GM11168 (cell line): Measurements from ENCODE around the gene FAM83G.

Experiments
- in situ Hi-C: fragments of 300-500 bp; cut with MboI; formaldehyde crosslinking; loops from one replicate; pipeline ENCODE4 v1.12.0; 2022; ENCODE audit warnings: low sequenced_read_pairs; ENCODE audit not compliant: unreplicated experiment

Gene FAM83G

DNA sequence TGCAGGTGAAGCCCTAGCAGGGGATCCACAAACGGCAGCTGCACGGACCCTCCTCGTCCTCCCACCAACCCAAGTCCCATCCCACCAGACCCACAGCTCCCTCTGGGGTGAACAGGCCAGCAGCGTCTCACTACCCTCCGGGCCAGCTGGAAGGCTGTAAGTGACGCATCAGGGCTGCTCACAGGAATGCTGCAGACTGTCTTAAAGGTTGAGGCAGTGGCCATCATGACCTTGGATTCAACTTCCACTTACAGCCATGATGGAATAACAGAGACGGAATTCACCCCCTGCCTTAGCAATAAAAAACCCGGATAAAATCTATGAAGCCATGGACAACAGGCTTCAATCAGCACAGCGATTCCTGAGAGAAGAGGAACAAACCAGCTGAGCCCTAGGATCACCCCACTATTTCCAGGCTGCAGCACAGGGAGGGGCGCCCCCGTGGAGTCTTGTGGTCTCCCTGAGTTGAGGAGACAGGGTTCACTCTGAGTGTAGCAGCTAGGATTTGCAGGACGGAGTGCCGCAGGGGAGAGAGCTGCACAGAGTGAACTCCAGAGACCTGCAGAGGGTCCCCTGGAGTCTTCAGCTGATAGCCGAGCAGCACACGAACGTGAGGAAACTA lies 10.5 kb downstream of the FAM83G start:
- in situ Hi-C loops = no loop called here

DNA sequence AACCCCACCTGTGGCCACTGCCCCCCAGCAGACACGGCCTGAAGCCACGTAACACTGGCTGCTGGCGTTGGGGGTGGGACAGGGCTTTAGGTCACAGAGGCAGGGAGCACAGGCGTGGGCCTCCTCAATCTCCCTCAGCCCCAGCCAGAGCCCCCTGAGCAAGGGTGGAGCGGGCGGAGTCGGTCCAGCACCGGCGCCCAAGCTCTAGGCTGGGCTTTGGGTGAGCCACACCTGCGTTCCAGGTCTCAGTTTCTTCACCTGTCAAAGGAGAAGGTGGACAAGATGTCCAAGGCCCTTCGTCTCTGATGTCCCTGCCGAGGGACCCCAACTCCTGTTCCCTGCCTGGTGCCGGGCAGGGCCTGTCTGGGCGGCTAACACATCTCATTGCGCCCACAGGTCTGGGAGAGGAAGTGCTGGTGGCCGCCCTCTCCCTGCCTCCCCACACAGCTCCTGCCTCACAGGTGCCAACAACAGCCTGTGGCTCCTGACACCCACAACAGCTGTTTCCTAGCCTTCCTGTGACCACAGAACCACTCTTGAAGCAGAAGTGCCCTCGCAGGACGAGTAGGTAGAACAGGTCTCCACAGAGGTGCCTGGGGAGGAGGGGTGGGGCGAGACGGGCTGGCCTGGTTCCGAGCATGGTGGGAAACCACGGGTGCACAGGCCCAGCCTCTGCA lies 12.0 kb downstream of the FAM83G start:
- in situ Hi-C loops = no loop called here

DNA sequence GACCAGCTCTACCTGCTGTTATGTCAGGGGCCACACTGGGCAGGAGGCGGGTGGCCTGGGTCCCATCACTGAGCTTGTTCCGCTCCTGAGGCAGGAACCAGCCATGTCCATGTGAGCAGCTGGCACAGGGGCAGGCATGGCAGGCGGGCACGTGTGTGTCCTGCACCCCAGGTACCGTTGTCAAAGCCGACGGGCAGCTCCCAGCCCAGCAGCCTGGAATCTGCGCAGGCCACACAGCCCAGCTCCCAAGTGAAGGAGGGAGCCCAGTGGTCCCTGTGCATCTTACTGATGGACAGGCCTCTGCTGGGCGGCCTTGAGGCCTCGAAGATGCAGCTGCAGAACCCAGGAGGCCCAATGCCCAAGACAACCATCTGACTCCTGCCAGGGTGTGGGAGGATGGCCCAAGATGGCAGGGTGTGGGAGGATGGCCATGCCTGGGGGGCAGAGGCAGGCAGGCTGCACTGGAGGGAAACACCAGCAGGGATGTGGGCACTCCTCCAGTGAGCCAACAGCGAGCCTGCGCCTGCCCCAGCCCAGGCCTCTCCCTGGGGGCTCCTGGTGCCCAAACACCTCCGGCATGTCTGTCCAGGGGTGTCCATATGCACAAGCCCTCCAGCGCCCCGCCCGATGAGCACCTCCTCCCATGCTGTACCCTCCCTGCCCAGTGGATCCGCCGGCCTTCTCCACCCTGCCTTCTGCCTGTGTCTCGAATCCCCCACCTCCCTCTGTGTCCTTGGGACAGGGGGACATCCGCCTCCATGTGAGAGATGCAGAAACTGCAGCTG lies 12.8 kb downstream of the FAM83G start:
- in situ Hi-C loops = no loop called here

DNA sequence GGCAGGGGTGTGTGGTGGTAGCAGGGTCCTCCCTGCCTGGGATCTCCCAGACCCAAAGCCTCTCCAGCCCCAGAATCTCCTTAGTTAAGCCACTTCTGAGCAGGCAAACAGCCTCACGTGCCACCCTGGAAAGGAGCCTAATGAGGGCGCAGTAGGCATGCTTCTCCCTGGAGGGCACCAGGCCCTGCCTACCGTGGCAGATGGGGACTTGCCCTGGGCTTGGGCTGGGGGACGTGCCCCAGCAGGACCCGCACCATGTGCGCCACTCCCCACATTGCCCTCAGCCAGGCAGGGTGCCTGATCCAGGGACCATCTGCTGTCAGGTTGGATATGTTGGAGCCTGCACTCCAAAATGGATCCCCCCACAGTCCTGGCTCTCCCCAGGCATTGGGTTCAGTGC lies 14.2 kb downstream of the FAM83G start:
- in situ Hi-C loops = no loop called here

DNA sequence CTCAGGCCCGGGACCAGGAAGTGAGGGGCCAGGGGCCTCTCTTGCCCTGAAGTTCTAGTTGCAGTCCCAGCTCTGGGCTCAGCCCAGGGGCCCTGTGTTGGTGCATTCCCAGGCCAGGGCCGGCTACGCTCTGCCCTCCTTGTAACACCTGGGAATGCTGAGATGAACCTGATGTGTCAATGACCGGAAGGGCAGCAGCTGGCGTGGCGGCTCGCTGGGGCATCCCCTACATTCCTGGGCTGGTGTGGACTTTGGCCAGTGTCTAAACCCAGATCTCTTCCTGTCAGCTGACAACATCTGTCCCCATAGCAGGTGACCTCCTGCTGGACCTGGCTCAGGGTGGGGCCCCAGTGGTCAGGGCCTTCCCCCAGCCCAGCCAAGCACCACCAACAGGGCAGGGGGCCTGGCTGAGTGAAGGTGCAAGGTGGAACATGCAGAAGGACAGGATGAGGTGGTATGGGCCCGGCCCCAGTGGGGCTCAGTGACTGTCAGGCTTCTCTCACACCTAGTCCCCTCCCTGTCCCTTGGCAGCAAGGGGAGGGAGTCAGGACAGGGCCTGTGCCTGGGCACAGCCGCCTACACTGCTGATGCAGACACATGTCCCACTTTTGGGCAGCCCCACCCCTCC lies 15.9 kb downstream of the FAM83G start:
- in situ Hi-C loops = no loop called here

DNA sequence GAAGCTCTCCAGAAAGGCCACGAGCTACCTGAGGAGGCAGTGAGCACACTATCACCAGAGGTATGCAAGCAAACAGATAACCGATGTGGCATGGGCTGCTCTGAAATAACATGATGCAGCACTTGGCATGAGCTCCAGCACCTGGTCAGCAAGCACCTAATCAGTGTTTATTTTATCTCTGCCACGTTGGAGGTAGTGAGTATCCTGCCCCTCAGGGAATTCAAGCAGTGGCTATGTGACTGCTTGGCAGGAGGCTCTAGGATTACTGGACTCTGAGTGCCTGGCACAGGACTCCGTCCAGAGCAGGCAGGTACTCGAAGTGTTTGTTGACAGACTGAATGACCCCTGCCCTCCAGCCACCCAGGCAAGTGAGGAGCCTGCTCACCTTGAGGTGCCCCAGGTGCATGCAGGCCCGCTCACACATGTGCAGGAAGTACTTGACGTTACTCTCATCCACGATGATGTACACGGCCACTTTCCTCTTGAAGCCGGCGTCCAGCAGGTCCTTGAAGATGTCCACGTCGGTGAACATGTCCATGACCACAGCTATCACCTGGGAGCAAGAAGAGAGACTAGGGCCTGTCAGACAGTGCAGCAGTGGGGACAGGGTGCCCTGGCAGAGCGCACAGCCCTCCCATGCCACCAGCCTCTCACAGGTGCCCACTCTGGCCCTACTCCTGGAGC lies 16.6 kb downstream of the FAM83G start:
- in situ Hi-C loops = no loop called here

DNA sequence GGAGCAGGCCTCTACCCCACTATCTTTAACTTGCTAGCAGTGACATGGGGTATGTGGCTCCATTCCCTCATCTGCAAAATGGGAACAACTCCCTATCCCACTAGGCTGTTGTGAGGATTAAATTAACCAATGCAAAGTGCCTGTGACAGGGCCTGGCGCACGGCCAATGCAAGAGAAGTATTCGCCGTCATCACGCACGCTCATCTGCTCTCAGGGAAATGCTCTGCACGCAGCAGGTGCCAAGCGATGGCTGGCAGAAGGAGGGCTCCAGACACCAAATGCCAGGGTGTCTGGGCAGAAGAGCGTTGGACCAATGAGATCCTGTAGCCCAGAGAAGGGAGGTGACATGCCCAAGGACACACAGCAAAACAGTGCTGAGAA lies 17.3 kb downstream of the FAM83G start:
- in situ Hi-C loops = no loop called here

DNA sequence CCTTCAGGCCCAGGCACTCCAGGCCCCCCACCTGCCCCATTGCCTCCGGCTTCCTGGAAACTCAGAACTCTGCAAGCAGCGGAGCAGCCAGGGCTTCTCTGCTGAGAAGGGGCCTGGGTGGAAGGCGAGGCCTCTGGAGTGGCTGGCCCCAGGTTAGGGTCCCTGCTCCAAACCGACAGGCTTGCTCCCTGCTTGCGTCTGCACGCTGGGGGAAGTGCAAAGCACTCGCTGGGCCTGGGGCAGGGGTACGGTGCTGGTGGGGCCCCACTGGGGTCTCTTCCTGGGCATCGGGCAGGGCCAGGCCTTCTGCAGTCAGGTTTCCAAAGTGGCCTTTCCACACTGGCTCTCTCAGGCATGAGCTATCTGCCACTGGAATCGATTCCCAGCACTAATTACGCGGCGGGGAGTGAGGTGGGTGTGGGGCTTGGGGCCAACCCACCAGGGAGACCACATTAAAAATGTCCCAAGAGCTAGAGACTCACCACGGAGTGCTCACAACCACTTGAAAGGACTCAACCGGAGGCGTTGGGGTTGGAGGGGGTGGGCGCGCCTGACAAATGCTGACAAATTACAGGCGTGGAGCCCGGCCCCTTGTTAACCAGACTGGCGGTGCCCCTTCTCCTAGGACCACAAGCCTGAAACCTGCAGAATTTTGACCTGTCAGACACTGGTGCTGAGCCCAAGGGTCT lies 17.9 kb downstream of the FAM83G start:
- in situ Hi-C loops = no loop called here

DNA sequence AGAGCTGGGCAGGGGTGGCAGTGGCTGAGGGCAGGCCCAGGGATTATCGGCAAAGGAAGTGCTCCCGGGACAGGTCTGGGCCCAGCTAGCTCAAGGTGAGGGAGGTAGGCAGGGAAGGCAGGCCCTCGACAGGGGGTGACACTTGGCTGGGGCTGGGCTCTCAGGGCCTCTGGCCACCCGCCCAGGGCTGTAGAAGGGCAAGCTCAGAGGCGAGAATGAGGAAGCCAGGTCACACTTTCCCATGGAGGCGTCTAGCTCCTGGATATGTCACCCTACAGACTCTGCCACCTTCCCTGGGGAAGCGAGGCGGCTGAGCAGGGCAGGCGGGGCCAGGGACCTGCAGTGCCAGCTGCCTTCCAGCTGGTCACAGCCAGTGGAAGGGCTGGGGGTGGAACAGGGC lies 19.1 kb downstream of the FAM83G start:
- in situ Hi-C loops = no loop called here

DNA sequence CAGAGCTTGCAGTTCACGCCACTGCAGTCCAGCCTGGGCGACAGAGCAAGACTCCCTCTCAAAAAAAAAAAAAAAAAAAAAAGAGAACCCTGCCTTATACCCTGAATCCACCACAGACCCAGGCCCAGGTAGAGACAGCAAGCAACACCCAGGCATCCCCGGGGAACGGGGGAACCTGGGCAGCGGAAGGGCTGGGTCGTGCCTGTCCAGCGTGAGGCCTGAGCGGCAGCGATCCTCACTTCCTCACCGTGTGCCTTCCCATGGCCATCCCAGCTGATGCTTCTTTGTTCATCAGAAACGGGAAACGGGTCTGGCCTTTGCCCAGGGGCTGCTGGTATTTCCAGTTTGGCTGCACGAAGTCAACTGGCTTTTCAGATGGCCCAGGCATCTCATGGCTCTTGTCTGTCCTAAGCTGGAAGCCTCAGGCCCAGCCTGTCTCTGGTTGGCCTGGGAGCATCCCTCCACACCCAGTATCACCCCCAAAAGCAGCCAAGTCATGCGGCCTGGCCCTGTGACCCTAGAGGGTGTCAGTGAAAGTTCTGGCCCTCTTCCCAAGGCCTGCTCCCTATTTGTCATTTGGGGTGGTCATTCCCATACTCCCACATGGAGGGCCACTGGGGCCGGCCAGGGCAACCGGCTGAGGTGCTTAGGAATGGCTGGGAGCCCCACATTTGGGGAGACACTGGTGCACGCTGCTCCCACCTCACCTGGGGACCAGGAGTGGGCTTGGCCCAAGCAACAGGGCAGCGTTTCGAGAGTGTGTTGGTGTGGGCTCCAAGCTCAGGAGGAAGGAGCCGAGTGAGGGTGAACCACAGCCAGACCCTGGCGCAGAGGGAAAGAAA lies 20.1 kb downstream of the FAM83G start:
- in situ Hi-C loops = no loop called here

DNA sequence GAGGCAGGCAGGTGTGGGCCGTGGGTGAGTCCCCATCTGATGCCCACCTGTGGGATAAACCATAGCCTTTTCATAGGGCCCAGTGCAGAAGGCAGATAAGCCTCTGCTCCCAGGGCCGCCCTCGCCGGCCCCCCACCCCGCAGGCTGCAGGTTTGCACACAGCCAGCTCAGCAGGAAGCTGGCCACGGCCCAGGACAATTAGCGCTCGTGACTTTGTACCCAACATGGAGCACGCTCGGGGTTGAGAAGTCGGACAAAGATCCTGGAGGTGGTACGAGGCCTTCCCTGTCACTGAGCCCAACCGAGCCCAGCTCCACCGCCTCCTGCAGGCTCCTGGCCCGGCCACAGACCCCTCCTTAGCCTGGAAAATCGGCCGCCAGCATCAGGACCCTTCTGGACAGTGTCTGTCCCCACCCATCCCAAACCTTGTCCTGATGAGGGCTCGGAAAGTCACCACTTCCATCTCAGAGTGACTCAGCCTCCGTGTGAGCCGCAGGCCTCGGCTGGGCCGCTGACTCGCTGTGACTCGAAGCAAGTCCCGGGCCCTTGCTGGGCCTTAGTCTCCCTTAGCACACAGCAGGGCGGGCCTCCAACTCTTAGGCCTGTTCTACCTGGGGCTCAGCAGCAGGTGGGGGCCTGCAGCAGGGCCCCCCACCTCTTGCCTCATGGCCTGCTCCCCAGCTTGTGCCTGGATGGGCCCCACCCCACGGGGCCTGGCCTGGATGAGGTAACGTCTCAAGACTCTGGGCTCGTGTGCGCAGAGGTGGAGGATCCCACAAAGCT lies 22.7 kb downstream of the FAM83G start:
- in situ Hi-C loops = no loop called here

DNA sequence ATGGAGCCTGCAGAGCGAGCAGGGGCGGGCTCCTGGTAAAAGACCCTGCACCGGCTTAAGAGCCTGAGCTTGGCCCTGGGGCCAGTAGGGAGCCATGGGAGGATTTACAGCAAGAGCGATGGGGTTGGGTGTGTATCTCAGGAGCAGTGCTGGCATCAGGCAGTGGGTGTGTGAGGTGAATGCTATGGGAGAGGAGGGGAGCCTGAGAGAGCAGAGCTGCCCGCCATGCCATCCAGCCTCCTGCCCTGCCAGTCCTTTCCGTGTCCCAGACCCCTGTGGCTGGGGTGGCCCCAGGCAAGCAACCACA lies 23.3 kb downstream of the FAM83G start:
- in situ Hi-C loops = no loop called here

DNA sequence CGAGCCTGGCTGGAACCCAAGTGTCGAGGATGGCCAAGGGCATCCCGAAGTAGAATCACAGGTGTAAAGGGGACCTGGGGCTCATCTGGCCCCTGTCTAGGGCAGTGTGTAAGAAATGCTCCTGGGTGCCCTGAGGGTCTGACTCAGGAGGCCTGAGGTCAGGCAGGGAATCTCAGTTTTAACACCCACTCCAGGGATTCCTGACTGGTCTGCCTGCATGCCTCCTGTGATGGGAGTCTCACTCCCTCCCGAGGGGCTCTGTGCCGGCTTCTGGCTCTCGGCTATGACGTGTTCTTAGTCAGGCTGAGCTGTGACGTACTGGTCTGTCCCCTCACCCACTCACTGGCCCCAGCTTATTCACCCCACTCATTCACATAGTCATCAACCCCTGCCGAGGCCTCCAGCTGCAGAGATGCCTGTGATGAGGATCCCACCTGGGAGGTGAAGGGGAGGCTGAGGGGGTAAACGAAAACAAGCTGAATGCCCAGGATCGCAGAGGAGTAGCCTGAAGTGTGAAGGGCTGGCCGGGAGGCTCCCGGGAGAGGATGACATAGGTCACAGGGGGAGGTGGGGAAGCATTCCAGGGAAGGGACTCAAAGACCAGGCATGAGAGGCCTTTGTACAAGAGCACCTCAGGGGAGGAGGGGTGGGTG lies 23.8 kb downstream of the FAM83G start:
- in situ Hi-C loops = no loop called here

DNA sequence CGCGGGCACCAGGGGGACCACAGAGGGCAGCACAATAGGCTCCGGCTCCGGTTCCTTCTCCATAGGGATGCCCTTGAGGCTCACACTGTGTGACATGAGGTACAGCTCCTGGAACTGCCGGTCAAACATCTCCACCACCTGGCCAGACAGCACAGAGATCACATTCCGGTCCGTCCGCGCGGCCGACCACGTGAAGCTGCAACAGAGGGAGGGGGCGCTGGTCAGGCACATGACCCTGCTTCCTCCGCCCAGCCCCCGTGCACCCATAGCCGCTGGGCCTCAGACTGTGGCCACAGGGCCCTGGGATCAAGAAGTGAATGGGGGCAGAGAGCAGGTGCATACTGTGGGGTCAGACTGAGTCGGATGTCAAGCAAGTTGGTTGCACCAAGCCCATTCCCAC lies 25.9 kb downstream of the FAM83G start:
- in situ Hi-C loops = no loop called here

DNA sequence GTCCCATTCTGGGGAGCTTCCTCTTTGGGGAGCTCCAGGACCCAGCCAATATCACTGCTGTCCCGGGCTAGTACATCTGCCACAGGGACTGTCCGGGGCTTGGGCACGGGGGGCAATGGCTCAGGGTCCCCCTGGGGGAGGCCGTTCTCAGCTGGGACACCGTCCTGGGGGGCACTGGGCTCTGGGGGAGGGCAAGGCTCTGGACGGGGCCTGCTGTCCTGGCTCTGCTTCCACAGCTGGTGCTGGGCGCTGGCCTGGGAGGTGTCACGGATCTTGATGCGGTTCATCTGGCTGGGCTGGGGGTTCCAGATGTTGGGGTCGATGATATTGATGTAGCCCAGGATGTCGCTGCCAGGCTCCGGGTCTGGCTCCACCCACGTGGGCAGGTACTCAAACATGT lies 26.5 kb downstream of the FAM83G start:
- in situ Hi-C loops = no loop called here

DNA sequence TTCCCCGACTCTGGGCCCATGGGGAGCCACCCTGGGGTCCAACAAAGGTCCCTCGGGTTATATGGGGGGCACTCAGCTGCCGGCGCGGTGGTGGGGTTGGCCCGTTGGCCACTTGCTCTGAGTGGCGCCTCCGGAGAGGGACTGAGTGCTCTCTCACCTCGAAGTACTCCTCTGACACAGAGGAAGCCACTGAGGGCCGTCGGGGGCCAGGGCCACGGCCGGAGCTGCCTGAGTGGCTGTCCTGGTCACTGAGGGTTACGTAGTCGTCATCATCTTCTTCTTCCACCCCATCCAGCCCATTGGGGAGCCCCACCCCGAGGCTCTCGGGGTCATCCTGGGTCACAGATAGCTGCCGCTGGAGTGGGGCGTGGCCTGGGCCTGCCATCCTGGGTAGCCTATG lies 26.9 kb downstream of the FAM83G start:
- in situ Hi-C loops = no loop called here

DNA sequence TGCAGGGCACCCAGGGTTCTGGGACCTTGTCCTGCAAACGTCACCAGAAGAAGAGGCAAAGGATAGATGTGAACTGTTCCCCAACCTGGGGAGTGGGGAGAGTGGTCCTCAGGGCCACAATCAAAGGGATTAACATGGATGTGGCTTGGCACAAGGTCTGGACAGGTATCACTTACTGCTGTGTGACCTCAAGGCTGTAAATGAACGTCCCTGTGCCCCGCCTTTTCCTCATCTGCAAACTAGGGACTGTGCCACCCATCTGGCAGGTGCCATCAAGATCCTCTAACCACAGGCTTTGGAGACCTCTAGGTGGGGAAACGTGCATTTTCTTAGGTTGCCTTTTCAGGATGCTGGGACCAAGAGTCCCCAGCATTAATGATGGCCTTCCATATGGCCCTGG lies 27.5 kb downstream of the FAM83G start:
- in situ Hi-C loops = no loop called here

DNA sequence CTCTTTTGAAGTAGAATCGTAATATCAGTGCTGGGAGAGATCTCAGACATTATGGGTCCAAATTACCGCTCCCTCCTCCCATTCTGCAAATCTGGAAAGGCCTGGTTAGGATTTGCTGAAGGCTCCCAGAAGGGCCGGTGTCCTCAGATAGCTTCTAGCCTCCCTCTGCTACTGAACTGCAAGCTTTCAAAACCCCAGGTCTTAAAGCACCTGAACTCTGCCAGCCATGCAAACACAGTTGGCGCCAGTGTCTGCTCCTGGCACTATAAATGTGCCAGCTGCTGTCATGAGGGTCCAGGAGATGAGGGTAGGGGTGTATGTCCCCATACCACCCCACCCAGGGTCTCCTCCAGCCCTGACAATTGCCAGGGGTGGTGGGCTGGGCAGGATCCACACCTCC lies 28.4 kb downstream of the FAM83G start:
- in situ Hi-C loops = no loop called here
